Kidney capillary endothelial cell (primary cell): ENCODE results near the gene TAF1C.
"Not testable (repeated sequence)": the region's sequence is repeated elsewhere in the genome, so short reads cannot be mapped to it uniquely, and the experiment has no call there.

Experiments
- DNase-seq: peaks from one replicate; pipeline ENCODE4 v3.0.0-alpha.2; 2018; ENCODE audit warnings: low spot score

TAF1C gene

GRCh38 chr16:84207879-84208278, 21.0 kb upstream of the TAF1C start:
- DNase-seq, result no peak

- DNase-seq, result no peak
Measured at GRCh38 chr16:84207251-84207650, 20.4 kb upstream of the TAF1C start.

DNA sequence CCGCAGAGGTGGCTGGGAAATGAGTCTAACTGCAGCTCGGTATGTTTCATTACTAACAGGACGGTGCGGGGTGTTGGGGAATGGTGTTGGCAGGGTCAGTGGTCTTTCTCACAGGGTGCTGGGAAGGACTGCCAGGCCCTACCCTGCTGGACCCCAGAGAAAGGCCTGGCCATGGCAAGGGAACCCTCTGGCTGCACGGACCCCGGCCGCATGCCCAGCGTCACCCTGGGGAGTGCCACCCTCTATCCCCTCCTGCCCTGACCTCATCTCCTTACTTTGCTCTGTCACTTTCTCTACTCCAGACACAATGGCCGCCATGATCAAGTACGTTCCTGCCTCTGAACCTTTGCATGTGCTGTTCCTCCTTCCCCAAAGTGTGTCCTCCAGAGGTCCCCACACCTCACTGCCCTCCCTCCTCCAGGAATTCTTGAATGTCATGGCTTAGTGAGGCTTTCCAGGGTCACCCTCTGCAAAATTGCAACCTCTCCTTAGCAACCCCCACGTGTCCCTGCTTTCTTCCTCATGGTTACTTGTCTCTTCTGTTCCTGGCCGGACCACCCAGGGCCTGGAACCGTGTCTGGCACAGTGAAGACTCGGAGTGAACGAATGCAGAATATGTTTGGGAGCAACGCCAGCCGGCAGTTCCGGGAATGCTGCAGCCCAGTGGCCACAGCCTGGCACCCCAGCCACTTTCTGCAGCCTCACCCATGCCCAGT, 19.3 kb upstream of the TAF1C start:
- no peak for DNase-seq

DNA sequence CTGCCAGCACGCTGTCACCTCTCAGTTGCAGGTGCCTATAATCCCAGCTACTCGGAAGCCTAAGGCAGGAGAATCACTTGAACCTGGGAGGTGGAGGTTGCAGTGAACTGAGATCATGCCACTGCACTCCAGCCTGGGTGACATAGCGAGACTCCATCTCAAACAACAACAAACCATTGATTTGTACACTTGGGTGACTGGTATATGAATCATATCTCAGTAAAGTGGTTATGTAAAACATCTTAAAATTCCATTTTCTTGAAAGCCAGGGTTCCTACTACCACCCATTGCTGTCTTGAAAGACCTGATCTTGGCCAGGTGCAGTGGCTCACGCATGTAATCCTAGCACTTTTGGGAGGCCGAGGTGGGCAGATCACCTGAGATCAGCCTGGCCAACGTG, 18.3 kb upstream of the TAF1C start:
- DNase-seq, result not testable (repeated sequence)

GRCh38 chr16:84204551-84204950, 17.7 kb upstream of the TAF1C start:
- not testable (repeated sequence) for DNase-seq

- no peak for DNase-seq
Measured at GRCh38 chr16:84199861-84200260, 13.0 kb upstream of the TAF1C start.

DNA sequence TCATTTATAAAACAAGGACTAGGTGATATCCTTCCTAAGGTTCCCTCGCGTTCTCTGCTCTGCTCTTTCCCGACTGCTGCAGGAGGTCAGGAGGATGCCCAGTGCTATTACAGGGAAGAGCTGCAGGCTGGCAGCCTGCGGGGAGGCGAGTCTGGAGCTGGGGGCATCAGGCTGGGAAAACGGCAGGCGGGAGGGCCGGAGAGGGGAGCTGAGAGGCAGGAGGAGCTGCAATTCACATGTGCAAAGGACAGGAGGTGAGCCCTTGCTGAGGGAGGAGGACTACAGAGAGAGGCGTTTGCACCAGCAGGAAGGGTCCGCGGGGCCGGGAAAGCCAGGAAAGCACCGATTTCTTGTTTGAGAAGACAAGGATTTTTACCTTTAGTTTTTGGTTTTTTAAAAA, 12.2 kb upstream of the TAF1C start:
- no peak for DNase-seq

- DNase-seq, result no peak
Measured at GRCh38 chr16:84198401-84198800, 11.5 kb upstream of the TAF1C start.

DNA sequence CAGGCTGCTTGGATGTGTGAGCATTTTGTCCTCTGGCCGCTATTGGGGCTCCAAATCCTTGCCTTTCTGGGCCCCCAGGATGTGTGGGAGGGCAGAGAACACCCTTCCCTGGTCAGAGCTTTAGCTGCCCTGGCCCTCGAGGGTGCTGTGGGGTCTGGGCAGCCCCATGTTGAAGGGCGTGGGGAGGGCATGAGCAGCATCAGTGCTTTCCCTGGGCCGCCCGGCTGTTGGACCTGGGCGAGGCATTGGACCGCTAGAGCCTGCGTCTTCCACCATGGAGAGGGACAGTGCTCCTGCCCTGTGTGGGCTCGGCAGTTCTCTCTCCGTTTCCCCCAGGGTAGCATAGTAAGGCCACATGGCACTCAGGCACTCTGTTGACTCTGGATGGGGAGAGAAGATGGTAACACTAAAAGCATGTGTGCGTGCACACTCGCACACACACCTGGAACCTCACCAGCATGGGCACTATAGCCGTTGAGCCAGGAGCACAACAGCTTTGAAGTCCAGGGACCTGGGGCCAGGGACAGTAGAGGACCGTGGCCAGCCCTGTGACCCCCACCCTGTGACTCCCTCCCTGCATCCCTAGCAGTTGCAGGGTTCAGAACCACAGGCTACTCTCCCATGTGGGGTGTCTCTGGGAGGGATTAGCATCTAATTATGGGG, 10.7 kb upstream of the TAF1C start:
- DNase-seq, result no peak

DNA sequence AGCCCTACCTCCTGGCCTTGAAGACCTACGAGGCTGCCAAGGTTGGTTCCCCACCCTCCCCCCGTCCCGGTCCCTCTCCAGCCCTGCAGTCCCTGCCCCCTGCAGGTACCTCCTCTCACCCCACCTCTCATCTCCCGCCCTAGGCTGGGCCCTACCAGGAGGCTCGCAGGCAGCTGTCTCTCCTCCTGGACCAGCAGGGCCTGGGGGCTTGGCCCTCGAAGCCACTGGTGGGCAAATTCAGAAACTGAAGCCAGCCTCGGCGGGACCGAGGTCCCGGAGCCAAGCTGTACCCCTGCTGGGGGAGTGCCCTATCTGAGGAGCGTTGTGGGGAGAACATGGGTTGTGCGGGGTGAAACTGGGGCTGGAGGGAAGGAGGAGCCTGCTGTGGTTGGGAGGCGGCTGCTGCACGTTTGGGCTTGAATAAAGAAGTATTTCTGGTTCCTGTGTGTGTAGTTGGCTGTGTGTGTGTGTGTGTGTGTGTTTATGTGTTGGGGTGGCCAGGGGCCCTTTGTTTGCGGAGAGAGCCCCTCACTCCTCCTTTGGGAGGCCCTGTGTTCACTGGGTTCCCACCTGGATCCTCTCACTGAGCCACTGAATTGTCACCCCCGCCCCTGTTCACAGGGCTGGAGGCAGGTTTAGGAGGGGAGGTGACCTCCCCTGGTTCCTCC, 10.0 kb upstream of the TAF1C start:
- no peak for DNase-seq

GRCh38 chr16:84196101-84196500, 9.2 kb upstream of the TAF1C start:
- DNase-seq, result no peak

GRCh38 chr16:84195201-84196093, 8.6 kb upstream of the TAF1C start:
- DNase-seq, result no peak

DNA sequence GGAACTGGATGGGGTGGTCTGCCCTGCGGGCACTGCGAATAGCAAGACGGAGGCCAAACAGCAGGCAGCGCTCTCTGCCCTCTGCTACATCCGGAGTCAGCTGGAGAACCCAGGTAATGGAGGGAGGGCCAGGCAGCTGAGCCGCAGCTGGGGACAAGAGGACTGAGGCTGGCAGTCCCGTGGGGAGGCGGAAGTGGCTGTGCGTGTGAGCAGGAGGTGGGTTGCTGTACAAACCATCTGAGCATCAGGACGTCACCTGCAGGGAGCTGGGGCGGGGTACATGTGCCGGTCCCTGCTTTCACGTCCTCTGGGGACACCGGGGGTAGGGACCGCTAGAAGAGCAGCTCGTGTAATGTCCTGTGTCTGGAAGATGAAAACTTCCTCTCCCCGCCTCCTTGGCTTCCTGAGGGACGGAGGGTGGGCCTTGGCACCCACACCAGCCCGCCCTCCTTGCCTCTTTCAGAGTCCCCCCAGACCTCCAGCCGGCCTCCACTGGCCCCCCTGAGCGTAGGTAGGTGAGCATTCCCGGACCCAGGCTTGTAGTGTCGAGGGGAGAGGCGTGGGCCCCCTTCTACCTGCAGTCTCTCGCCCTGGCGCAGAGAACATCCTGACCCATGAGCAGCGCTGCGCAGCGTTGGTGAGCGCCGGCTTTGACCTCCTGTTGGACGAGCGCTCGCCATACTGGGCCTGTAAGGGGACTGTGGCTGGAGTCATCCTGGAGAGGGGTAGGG, 7.8 kb upstream of the TAF1C start:
- DNase-seq, result no peak

GRCh38 chr16:84194018-84194417, 7.2 kb upstream of the TAF1C start:
- no peak for DNase-seq

DNA sequence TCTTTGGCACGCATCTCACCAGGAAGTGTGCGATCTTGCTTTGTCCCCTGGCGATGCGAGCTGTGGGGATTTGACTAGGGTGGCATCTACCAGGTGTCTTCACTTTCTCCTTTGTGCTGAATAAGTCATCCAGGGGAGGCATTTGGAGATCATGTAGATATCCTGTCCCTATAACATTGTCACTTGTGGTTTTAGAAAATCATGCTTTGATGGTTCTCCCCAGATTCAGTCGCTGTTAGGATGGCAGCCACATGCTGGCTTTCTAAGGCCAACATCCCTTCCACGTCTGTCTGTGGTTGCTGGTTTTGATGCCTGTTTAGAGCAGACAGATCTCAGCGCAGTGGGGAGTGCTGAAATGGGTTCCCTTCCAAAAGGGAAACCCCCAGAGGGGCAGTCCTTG, 6.6 kb upstream of the TAF1C start:
- DNase-seq, result no peak

GRCh38 chr16:84191466-84191865, 4.6 kb upstream of the TAF1C start:
- DNase-seq, result no peak

DNA sequence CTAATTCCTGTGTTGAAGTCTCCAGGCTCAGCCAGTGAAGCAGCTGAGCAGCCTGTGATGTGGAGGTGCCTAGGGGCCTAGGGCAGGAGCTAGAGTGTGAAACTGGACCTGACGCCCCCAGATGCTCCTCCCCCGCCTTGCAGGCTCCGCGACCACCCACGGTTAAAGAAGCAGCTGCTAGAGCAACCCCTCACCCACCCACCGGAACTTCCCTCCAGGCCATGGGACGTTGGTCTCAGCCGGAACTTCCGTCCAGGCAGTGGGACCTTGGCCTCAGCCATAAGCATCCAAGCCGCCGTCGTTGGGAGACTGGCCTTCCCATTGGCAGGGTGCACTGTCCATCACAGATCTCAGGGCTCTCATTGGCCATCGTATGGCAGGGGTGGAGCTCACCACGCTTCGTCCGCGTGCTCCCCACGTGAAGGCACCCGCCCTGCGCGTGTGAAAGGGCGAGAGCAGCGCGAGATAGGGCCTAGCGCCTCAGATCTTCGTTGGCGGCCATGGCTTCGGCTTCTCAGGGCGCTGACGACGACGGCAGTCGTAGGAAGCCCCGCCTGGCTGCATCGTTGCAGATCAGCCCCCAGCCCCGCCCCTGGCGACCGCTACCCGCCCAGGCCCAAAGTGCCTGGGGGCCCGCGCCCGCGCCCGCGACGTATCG, 4.0 kb upstream of the TAF1C start, which contains the start of gene ADAD2:
ADAD2 (plus strand) TSS at position 427 of the 658 bp plus-strand sequence; CDS start at position 501, 74 bp downstream.
- DNase-seq, result no peak

- peak; percentile 63 for DNase-seq
Measured at GRCh38 chr16:84184775-84185174, 2.1 kb downstream of the TAF1C start.

GRCh38 chr16:84183911-84184591, 2.8 kb downstream of the TAF1C start:
- no peak for DNase-seq

DNA sequence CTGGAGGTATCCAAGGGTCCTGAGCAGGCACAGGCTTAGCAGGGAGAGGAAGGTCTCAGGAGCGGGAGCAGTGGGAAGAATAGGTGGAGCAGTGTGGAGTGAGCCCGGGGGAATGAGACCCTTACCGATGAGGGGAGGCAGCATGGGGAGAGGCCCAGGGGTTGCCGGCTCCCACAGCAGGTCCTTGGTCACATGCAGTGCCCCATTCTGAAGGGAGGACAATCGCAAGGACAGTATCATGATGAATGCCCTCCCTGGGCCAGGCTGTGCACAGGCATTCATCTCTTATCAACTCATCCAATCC, 3.3 kb downstream of the TAF1C start:
- DNase-seq, result no peak
